HG03280 (cell line): ENCODE results near the gene IRGM.

Source experiments
- ATAC-seq: cut with Tn5 transposase; IDR thresholded peaks from one replicate; pipeline ENCODE4 v1.9.1; 2021; ENCODE audit warnings: mild to moderate bottlenecking, moderate library complexity; ENCODE audit not compliant: unreplicated experiment

IRGM gene

DNA sequence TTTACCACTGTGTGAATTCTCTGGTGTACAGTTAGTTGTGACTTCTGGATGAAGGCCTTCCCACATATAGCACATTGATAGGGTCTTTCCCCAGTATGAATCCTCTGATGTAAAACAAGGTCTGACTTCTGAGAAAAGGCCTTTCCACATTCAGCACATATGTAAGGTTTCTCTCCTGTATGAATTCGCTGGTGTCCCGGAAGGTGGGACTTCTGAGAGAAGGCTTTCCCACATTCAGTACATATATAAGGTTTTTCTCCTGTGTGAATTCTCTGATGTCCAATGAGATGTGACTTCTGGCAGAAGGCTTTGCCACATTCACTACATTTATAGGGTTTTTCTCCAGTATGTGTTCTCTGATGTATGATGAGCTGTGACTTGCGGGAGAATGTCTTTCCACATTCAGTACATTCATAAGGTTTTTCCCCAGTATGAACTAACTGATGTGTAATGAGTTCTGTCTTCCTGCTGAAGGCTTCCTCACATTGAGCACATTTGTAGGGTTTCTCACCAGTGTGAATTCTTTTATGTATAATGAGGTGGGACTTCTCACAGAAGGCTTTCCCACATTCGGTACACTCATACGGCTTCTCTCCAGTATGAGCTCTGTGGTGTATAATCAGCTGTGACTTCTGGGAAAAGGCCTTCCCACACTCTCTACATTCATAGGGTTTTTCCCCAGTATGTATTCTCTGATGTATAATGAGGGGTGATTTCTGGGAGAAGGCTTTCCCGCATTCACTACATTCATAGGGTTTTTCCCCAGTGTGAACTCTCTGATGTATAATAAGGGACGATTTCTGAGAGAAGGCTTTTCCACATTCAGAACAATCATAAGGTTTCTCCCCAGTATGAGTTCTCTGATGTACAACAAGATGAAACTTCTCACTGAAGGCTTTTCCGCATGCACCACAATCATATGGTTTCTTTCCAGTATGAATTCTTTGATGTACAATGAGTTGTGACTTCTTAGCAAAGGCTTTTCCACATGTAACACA, 49.4 kb downstream of the IRGM start:
- ATAC-seq, result no peak
